Common myeloid progenitor, CD34-positive (primary cell): Measurements from ENCODE around the gene AKAP8L.

Experiments used
- CTCF ChIA-PET: fragments of 350-600 bp; sonication (Branson Sonifier 250); formaldehyde crosslinking; loops from one replicate; lab custom pipeline; 2021; ENCODE audit warnings: antibody characterized with exemption; lab: Charles Lee
- POLR2A ChIA-PET: fragments of 350-600 bp; sonication (Branson Sonifier 250); formaldehyde crosslinking; loops from one replicate; lab custom pipeline; 2021; ENCODE audit warnings: antibody characterized with exemption; lab: Charles Lee
- DNase-seq, 3 donors: peaks; one replicate each; pipeline versions ENCODE4 v3.0.0 to v3.0.0-alpha.2; 2013
- H3K27ac ChIP-seq, 2 experiments: 1 replicate in 1 of 2; 2 replicates in 1 of 2; pipeline ENCODE4 v1.7.0; 2013; ENCODE audit warnings: inconsistent platforms in 2 of 2, low read length in 2 of 2, mild to moderate bottlenecking in 2 of 2, low read depth in 1 of 2, moderate library complexity in 1 of 2; ENCODE audit not compliant: severe bottlenecking in 2 of 2, insufficient read depth in 1 of 2, poor library complexity in 1 of 2
- H3K27me3 ChIP-seq, 5 experiments: replicated peaks in 2 of 5; 1 replicate in 3 of 5; 2 replicates in 2 of 5; pipeline versions ENCODE4 v1.6.1 to v1.7.0; 2013; ENCODE audit warnings: low read length in 4 of 5, mild to moderate bottlenecking in 2 of 5, moderate library complexity in 2 of 5, inconsistent platforms in 1 of 5; ENCODE audit not compliant: insufficient read depth in 5 of 5, control insufficient read depth in 4 of 5
- H3K36me3 ChIP-seq, 4 experiments: 1 replicate in 2 of 4; 2 replicates in 2 of 4; pipeline versions ENCODE4 v1.6.1 to v1.7.0; 2013; ENCODE audit warnings: low read length in 3 of 4, control low read depth in 1 of 4, mild to moderate bottlenecking in 1 of 4; ENCODE audit not compliant: control insufficient read depth in 4 of 4, insufficient read depth in 4 of 4
- H3K4me1 ChIP-seq, 4 experiments: 1 replicate in 3 of 4; 2 replicates in 1 of 4; pipeline versions ENCODE4 v1.6.1 to v1.7.1; 2013; ENCODE audit warnings: low read length in 3 of 4, mild to moderate bottlenecking in 3 of 4, control low read depth in 1 of 4, inconsistent platforms in 1 of 4, moderate library complexity in 1 of 4; ENCODE audit not compliant: control insufficient read depth in 4 of 4, insufficient read depth in 4 of 4; ENCODE audit errors: control extremely low read depth in 1 of 4
- H3K4me3 ChIP-seq, 7 experiments: 1 replicate in 4 of 7; 2 replicates in 3 of 7; pipeline versions ENCODE4 v1.5.1 to v1.7.0; 2013; ENCODE audit warnings: mild to moderate bottlenecking in 7 of 7, low read length in 6 of 7, moderate library complexity in 6 of 7, inconsistent platforms in 2 of 7, low read depth in 2 of 7, control low read depth in 1 of 7; ENCODE audit not compliant: insufficient read depth in 4 of 7, control insufficient read depth in 1 of 7; ENCODE audit errors: extremely low read depth in 1 of 7
- H3K9me3 ChIP-seq, 5 experiments: 1 replicate in 4 of 5; 2 replicates in 1 of 5; pipeline versions ENCODE4 v1.6.1 to v1.7.1; 2013; ENCODE audit warnings: low read length in 4 of 5, mild to moderate bottlenecking in 2 of 5, inconsistent platforms in 1 of 5, low read depth in 1 of 5, moderate library complexity in 1 of 5; ENCODE audit not compliant: control insufficient read depth in 4 of 5, insufficient read depth in 2 of 5; ENCODE audit errors: control extremely low read depth in 1 of 5
- WGBS: methylation state at CpG from one replicate; pipeline ENCODE4 v1.1.5; 2013; ENCODE audit not compliant: insufficient coverage; 5-methylcytosine and 5-hydroxymethylcytosine counted together

The AKAP8L gene

DNA sequence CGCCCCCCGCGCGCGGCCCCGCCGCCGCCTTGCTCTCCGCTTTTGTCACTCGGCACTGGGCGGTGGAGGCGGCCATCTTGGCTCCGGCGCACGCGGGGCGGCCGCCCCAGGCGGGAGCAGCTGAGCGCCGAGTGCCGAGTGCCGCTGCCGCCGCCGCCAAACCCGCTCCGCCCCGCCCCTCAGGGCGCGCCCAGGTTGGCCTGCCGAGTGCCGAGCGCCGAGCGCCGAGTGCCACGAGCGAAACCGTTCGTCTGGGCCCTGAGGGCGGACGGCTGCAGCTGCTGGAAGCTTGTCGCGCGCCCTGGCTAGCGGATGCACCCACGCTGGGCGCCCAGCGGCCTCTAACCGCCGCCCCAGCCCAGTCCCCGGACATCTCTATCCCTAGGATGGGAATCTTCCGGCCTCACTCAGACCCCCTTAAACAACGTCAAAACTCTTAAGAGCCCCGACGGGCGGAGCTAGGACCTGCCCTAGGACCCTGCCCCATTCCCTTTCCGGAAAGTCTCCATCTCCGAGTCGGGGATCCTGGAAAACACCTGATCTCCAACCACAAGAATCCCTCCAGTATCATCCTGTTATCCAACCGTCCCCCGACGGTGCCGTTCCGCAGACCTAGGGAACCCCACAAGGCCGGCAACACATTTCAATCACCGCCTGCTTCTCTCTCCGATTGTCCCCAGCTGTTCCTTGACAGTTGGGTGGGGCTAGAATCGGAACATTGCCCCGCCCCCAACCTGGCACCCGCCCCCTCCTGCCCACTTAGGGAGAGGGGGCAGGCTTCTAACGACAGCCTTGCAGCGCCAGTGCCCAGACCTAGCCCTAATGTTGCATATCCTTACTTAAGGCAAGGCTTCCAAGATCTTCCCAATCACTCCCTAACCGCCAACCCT, 14.1 kb upstream of the AKAP8L start:
- Histone ChIP-seq H3K4me1 (peaks cover 2 to 31% (median 25%) of the 10 kb centered on the region in 4 experiments), H3K4me3 (peak overlapping the region; percentile 54 to 93 (median 80)), H3K36me3 (peaks cover 0 to 26% (median 14%) of the 10 kb centered on the region in 4 experiments), H3K27me3 (no peaks in the 10 kb centered on the region), H3K27ac (peak overlapping the region in 1 of 2 experiments; percentile 54), H3K9me3 (no peaks in the 10 kb centered on the region)
- CTCF ChIA-PET: interaction anchor here (0.9 to 1.6 kb wide), 6 partner anchors 14 to 46 kb away, joined by 3 to 6 read pairs (median 4); partner anchors contain the start of genes AKAP8L and PGLYRP2
- POLR2A ChIA-PET: interaction anchor here (0.9 to 2.4 kb wide), 6 partner anchors 12 to 37 kb away, joined by 3 to 16 read pairs (median 4); partner anchors contain the start of genes AKAP8L and RASAL3
- peak; percentile 91 to 96 (median 94) for DNase-seq
- WGBS: under 1% methylated on average over 69 of the region's 75 CpGs

- peak overlapping the region; percentile 73 to 93 (median 88) for H3K4me3 ChIP-seq
- peaks cover 0 to 34% (median 22%) of the 10 kb centered on the region in 4 experiments for H3K36me3 ChIP-seq
- WGBS: 0% methylated on average over 13 of the region's 44 CpGs
- H3K27ac ChIP-seq: peak overlapping the region; percentile 64 to 81
- peaks cover 2 to 31% (median 25%) of the 10 kb centered on the region in 4 experiments for H3K4me1 ChIP-seq
- POLR2A ChIA-PET: interaction anchor here (1.2 to 2.4 kb wide), 4 partner anchors 11 to 37 kb away, joined by 3 to 16 read pairs (median 10); partner anchors contain the start of genes AKAP8L and RASAL3
- CTCF ChIA-PET: interaction anchor here (1.5 to 1.6 kb wide), 2 partner anchors 37 to 122 kb away, joined by 3 to 5 read pairs; no protein-coding TSS in a partner anchor
- H3K9me3 ChIP-seq: no peaks in the 10 kb centered on the region
- no peaks in the 10 kb centered on the region for H3K27me3 ChIP-seq
- peak in 1 of 3 donors; percentile 13 for DNase-seq
Measured at GRCh38 chr19:15432018-15432494, 13.3 kb upstream of the AKAP8L start.

- ChIA-PET POLR2A (interaction anchor here (1.2 kb wide), 1 partner anchor 38 kb away, joined by 5 read pairs; no protein-coding TSS in a partner anchor), CTCF (interaction anchor here (1.5 to 4.1 kb wide), 2 partner anchors 11 to 123 kb away, joined by 3 to 32 read pairs; partner anchors contain the start of gene AKAP8L)
- 27% methylated on average over 5 of the region's 7 CpGs for WGBS
- no peaks in the 10 kb centered on the region for H3K9me3 ChIP-seq
- peak overlapping the region; percentile 73 to 93 (median 88) for H3K4me3 ChIP-seq
- peaks cover 2 to 31% (median 25%) of the 10 kb centered on the region in 4 experiments for H3K4me1 ChIP-seq
- H3K27me3 ChIP-seq: no peaks in the 10 kb centered on the region
- no peak for DNase-seq
- H3K36me3 ChIP-seq: peaks cover 0 to 40% (median 26%) of the 10 kb centered on the region in 4 experiments
- H3K27ac ChIP-seq: peak overlapping the region; percentile 64 to 81
Measured at GRCh38 chr19:15431396-15432017, 12.7 kb upstream of the AKAP8L start.

DNA sequence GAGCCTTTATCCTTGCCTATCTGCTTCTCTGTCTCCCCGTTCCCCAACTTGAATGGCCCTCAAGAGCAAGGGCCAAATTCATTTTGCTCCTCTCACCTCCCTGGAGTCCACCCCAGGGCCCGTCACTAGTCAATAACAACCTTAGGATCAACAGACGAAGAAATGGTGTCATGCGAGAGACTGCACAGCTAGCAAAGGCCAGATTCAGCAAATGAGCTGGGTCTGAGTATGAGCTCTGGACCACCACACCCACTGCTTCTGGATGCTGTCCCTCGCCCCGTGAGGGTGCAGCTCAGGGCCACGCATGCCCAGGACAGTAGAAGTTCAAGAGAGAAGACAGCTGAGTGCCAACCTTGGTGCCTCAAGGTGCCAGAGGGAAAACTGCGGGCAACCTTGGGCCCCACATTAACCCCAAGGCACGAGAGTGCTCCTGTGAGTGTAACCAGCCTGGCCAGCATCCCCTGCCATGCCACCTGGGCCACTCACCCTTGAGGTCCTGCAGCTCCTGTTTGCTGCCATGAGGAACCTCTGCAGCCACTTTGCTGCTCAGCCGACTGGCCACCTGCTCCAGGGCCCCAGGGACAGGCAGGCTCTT, 11.8 kb upstream of the AKAP8L start:
- WGBS: 97% methylated on average over 10 of the region's 10 CpGs
- H3K36me3 ChIP-seq: peaks cover 0 to 48% (median 33%) of the 10 kb centered on the region in 4 experiments
- H3K9me3 ChIP-seq: no peaks in the 10 kb centered on the region

GRCh38 chr19:15429825-15430467, 11.2 kb upstream of the AKAP8L start:
- peaks cover 2 to 31% (median 25%) of the 10 kb centered on the region in 4 experiments for H3K4me1 ChIP-seq
- H3K4me3 ChIP-seq: no peak overlapping the region
- 96% methylated on average over 22 of the region's 24 CpGs for WGBS
- peaks cover 0 to 54% (median 38%) of the 10 kb centered on the region in 4 experiments for H3K36me3 ChIP-seq
- DNase-seq: no peak
- no peaks in the 10 kb centered on the region for H3K9me3 ChIP-seq
- H3K27me3 ChIP-seq: no peaks in the 10 kb centered on the region
- H3K27ac ChIP-seq: no peak overlapping the region
- POLR2A ChIA-PET: no interaction called here
- CTCF ChIA-PET: interaction anchor here (1.5 to 4.1 kb wide), 2 partner anchors 10 to 16 kb away, joined by 6 to 32 read pairs; partner anchors contain the start of gene AKAP8L

More for the DNA sequence above, 11.8 kb upstream of the AKAP8L start:
- ChIA-PET CTCF (interaction anchor here (0.8 to 4.1 kb wide), 4 partner anchors 11 to 125 kb away, joined by 3 to 32 read pairs (median 4); partner anchors contain the start of gene AKAP8L), POLR2A (interaction anchor here (1.2 kb wide), 1 partner anchor 39 kb away, joined by 5 read pairs; no protein-coding TSS in a partner anchor)
- H3K27me3 ChIP-seq: no peaks in the 10 kb centered on the region
- DNase-seq: no peak
- peak overlapping the region in 3 of 7 experiments; percentile 85 to 93 (median 92) for H3K4me3 ChIP-seq
- H3K27ac ChIP-seq: no peak overlapping the region
- peaks cover 2 to 31% (median 25%) of the 10 kb centered on the region in 4 experiments for H3K4me1 ChIP-seq
